ENCODE data around the gene C16orf46. TPM values are rescaled to one million over a fixed set of nuclear protein-coding genes. Genes with fewer than 3 reads are reported as not detected.

Gene C16orf46
- total RNA-seq, 1 experiment from 2014 or later: 1.7 TPM

GRCh38 chr16:81077076-81077940, at the start of gene C16orf46 (continued):
- TF ChIP-seq ZBTB33 (IDR thresholded peaks at IDR 0.05; ENCODE audit: extremely low read depth, insufficient replicate concordance, low read length): no peak

GRCh38 chr16:81123092-81123852, 46.2 kb upstream of the C16orf46 start:
- Histone ChIP-seq H3K9ac (ENCODE audit: low read length) (no peak overlapping the region), H3K27me3 (ENCODE audit: insufficient read depth, low read length) (0 out of 2 replicates have a peak, but pooled peaks cover 5% of the 10 kb centered on the region), H3K4me1 (ENCODE audit: control insufficient read depth in 1 of 2, insufficient read depth in 2 of 2, low read length in 2 of 2) (no peaks in the 10 kb centered on the region), H3K4me2 (ENCODE audit: low read length) (no peak overlapping the region), H4K20me1 (ENCODE audit: insufficient read depth) (no peaks in the 10 kb centered on the region), H3K79me2 (ENCODE audit: insufficient read depth, low read length) (no peaks in the 10 kb centered on the region), H3K27ac (ENCODE audit: low read depth, low read length) (no peak overlapping the region), H3K9me2 (ENCODE audit: insufficient read depth) (no peaks in the 10 kb centered on the region), H3K36me3 (ENCODE audit: control insufficient read depth in 1 of 2, insufficient read depth in 2 of 2, low read length in 2 of 2) (no peaks in the 10 kb centered on the region), H3K4me3 (replicated peaks in 1 of 2; ENCODE audit: low read depth in 1 of 2, low read length in 2 of 2) (no peak overlapping the region), H2AFZ (ENCODE audit: low read depth, low read length, poor library complexity, severe bottlenecking) (no peak overlapping the region), H3K9me3 (ENCODE audit: control insufficient read depth in 1 of 2, insufficient read depth in 1 of 2, low read depth in 1 of 2, low read length in 2 of 2) (no peaks in the 10 kb centered on the region)
- ATAC-seq: no peak
- ChIA-PET CTCF (no interaction called here), POLR2A (no interaction called here), RAD21 (ENCODE audit: low non-redundant PET in 1 of 2, low total read pairs in 2 of 2, uncharacterized antibody in 2 of 2, unreplicated experiment in 2 of 2) (no interaction called here)
- intact Hi-C loops (cut with micrococcal nuclease): no loop called here
- BruUV-seq (replicated peaks): no TSS peak
- no peak for TF ChIP-seq EZH2 (IDR thresholded peaks at IDR 0.05)
- TF ChIP-seq YY1 (IDR thresholded peaks at IDR 0.05; ENCODE audit: extremely low read depth, insufficient replicate concordance, low read depth, low read length): no peak
- TF ChIP-seq SP1 (IDR thresholded peaks at IDR 0.05; ENCODE audit: low read depth): no peak
- TF ChIP-seq SIN3A (IDR thresholded peaks at IDR 0.05; ENCODE audit: low read depth): no peak
- no peak for TF ChIP-seq ZBTB33 (IDR thresholded peaks at IDR 0.05; ENCODE audit: extremely low read depth, insufficient replicate concordance, low read length)
- TF ChIP-seq CEBPB (IDR thresholded peaks at IDR 0.05; ENCODE audit: low read depth): no peak
- no peak for DNase-seq (ENCODE audit: low read depth, low spot score)
